Liver (tissue), 3 donors: ENCODE data around the gene RAB28.

Source experiments
- ATF3 ChIP-seq: IDR thresholded peaks from 2 replicates; pipeline ENCODE4 v1.6.1; 2016; ENCODE audit warnings: antibody characterized with exemption
- CTCF ChIP-seq: fragments of 150-350 bp; IDR thresholded peaks from 2 replicates; pipeline ENCODE4 v1.5.1; 2017; ENCODE audit warnings: improper control_type of control experiment, low read depth, low read length; ENCODE audit not compliant: missing input control
- EGR1 ChIP-seq, 2 donors: IDR thresholded peaks; 2 replicates each; pipeline ENCODE4 v1.6.1; 2016 to 2018; ENCODE audit warnings: antibody characterized with exemption in 2 of 2, low read depth in 2 of 2
- GABPA ChIP-seq, 2 donors: IDR thresholded peaks in 1 of 2; conservative IDR thresholded peaks in 1 of 2; 2 replicates each; pipeline ENCODE4 v1.6.1; 2016; ENCODE audit warnings: antibody characterized with exemption in 2 of 2, mild to moderate bottlenecking in 1 of 2, moderate library complexity in 1 of 2
- JUND ChIP-seq, 2 donors: IDR thresholded peaks; 2 replicates each; pipeline ENCODE4 v1.6.1; 2016; ENCODE audit warnings: antibody characterized with exemption in 2 of 2
- RAD21 ChIP-seq, 2 donors: IDR thresholded peaks; 2 replicates each; pipeline ENCODE4 v1.6.1; 2016; ENCODE audit warnings: antibody characterized with exemption in 2 of 2, mild to moderate bottlenecking in 2 of 2
- REST ChIP-seq: IDR thresholded peaks from 2 replicates; pipeline ENCODE4 v1.6.1; 2016; ENCODE audit warnings: antibody characterized with exemption, mild to moderate bottlenecking
- SP1 ChIP-seq: IDR thresholded peaks from 2 replicates; pipeline ENCODE4 v1.6.1; 2018; ENCODE audit warnings: antibody characterized with exemption, mild to moderate bottlenecking
- TAF1 ChIP-seq: conservative IDR thresholded peaks from 2 replicates; pipeline ENCODE4 v1.6.1; 2016; ENCODE audit warnings: antibody characterized with exemption, mild to moderate bottlenecking
- donor health status: healthy.
- donor health status: healthy.

GRCh38 chr4:13403833-13404232 lies 80.3 kb downstream of the RAB28 start:
- TF ChIP-seq CTCF (no peak), JUND (IDR thresholded peaks at IDR 0.05) (no peak), SP1 (no peak), REST (no peak), EGR1 (IDR thresholded peaks at IDR 0.05; ENCODE audit: low read depth in 2 of 2) (no peak), TAF1 (no peak), GABPA (IDR thresholded peaks at IDR 0.05 in 1 of 2, conservative IDR thresholded peaks at IDR 0.05 in 1 of 2) (no peak), ATF3 (no peak), RAD21 (IDR thresholded peaks at IDR 0.05) (no peak)
